ENCODE measurements around the gene NR0B1.

- no peak for TF ChIP-seq MAZ (IDR thresholded peaks at IDR 0.05; ENCODE audit: borderline replicate concordance, low read depth, low read length)
- TF ChIP-seq RCOR1 (IDR thresholded peaks at IDR 0.05; ENCODE audit: insufficient replicate concordance, low read length): no peak
- no peak for TF ChIP-seq CTCF (conservative IDR thresholded peaks at IDR 0.05; ENCODE audit: low read depth, low read length)
- no peak for TF ChIP-seq MAFK (IDR thresholded peaks at IDR 0.05; ENCODE audit: low read depth, low read length)
- TF ChIP-seq SMC3 (IDR thresholded peaks at IDR 0.05; ENCODE audit: low read depth, low read length): no peak
- TF ChIP-seq CHD1 (IDR thresholded peaks at IDR 0.05; ENCODE audit: low read depth, low read length): no peak
- no peak for TF ChIP-seq BHLHE40 (IDR thresholded peaks at IDR 0.05; ENCODE audit: low read depth, low read length)
- TF ChIP-seq ELK1 (IDR thresholded peaks at IDR 0.05; ENCODE audit: borderline replicate concordance, low read depth, low read length): no peak
- TF ChIP-seq POLR2A (IDR thresholded peaks at IDR 0.05; ENCODE audit: low read depth, low read length): no peak
- TF ChIP-seq RAD21 (IDR thresholded peaks at IDR 0.05; ENCODE audit: low read length): no peak
- TF ChIP-seq CEBPB (IDR thresholded peaks at IDR 0.05; ENCODE audit: low read depth, low read length): no peak
- TF ChIP-seq MXI1 (IDR thresholded peaks at IDR 0.05; ENCODE audit: borderline replicate concordance, low read depth, low read length): no peak
These were observed 3.7 kb upstream of the NR0B1 start for GRCh38 chrX:30312858-30313257.
